GM19351 (cell line): ENCODE measurements around the gene ADRA1B.
A peak's percentile ranks its signal among the peaks of the same experiment; 100 is the strongest.
"Not testable (repeated sequence)": the region's sequence is repeated elsewhere in the genome, so short reads cannot be mapped to it uniquely, and the experiment has no call there.

Experiments
- ATAC-seq: cut with Tn5 transposase; IDR thresholded peaks from one replicate; pipeline ENCODE4 v1.9.1; 2021; ENCODE audit warnings: mild to moderate bottlenecking, moderate library complexity; ENCODE audit not compliant: unreplicated experiment

ADRA1B gene

DNA sequence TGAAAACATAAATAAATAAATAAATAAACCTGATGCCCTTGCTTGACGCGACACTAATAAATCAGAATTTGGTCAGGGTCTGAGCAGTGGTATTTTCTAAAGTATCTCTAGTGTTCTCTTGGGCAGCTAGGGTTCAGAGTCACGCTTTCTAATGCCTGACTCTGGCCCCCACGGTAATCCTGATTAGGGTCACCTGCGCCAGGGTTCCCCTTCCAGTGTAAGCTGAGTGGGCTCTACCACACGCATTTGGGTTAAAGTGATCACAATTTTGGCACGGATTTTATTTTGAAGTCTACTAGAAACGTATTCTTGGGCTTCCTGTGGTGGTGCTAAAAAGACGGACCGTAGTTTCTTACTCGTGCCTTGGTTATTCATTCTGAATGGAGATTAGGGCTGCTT, 93.3 kb downstream of the ADRA1B start:
- ATAC-seq = no peak

DNA sequence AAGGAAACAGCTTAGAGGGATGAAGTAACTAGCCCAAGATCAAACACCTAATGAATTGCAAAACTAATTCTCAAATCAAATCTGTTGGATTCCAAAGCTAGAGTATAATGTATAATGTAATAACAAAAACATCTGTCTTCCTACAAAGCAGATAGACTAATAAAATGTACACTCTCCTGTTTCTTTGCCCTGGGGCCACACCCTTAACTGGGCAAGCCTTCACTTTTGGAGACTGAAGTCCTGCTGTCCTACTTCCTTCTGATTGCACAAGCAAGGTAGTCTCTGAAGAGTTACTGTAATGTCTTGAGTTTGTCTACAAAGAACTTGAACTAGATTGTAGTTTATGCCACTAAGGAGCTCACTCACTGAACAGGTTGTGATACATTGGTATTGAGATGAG, 95.2 kb downstream of the ADRA1B start:
- no peak for ATAC-seq

DNA sequence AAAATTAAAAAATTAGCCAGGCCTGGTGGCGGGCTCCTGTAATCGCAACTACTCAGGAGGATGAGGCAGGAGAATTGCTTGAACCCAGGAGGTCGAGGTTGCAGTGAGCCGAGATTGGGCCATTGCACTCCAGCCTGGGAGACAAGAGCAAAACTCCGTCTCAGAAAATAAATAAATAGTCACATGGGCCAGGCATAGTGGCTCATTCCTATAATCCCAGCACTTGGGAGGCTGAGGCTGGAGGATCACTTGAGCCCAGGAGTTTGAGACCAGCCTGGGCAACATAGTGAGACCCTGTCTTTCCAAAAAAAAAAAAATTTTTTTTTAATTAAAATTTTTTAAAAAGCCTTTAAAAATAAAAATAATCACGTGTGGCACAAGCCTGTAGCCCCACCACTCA, 97.9 kb downstream of the ADRA1B start:
- not testable (repeated sequence) for ATAC-seq

DNA sequence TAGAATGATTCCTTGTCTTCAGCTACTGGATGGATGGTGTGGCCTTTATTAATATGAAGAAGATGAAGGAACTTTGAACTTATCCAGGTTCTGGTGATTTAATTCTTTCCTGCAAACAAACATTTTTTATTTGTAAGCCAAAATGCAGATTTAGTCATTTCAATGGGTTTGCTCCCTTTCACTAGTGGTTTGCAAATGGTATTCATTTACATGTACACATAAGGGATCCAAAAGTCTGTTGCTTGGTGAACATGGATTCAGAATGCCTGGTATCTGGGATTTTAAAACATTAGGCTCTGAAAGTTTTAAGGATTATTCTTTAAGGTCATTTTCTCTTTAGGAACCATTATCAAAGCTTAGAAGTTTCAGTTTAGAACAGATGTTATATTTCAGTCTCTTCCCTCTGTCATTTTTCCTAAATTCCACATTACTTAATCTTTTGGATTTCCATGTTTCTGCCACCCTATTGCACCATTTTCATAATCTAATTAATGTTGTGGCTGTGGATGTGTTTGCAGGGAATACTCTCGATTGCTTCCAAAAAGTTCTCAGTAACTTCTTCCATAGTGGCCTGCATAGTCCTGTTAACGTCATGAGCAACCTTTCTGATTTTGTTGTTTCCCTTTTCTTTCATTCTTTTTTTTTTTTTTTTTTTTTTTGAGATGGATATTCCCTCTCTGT, 102.8 kb downstream of the ADRA1B start:
- ATAC-seq = no peak

DNA sequence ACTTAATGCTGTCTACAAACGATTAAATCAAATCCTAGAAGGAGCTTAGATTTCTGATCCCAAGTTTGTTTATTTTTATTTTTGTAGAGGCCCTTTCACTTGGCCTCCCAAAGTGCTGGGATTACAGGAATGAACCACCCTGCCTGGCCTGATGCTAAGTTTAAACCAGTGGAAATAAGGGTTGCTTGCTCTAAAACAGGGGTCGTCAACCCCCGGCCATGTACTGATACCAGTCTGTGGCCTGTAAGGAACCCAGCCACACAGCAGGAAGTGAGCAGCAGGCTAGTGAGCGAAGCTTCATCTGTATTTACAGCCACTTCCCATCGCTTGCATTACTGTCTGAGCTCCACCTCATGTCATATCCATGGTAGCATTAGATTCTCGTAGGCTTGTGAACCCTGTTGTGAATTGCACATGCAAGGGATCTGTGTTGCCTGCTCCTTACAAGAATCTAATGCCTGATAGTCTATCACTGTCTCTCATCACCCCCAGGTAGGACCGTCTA, 104.0 kb downstream of the ADRA1B start:
- ATAC-seq = no peak

DNA sequence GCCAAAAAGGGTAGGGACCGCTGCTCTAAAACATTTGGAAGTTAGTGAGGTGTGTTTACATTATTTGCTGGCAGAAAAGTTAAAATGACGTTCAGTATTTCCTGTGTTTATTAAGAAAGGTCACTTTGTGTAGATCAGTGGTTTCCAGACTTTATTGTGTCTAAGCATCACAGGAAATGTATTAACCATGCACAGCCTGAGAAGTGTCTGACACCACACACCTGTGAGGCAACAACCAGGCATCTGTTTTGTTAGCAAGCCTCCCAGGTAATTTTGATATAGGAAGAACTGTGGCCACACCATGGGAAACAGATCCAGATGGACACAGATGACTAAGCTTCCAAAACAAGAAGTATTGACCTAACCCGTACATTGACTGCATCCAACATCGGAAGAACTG, 104.7 kb downstream of the ADRA1B start:
- ATAC-seq = no peak

DNA sequence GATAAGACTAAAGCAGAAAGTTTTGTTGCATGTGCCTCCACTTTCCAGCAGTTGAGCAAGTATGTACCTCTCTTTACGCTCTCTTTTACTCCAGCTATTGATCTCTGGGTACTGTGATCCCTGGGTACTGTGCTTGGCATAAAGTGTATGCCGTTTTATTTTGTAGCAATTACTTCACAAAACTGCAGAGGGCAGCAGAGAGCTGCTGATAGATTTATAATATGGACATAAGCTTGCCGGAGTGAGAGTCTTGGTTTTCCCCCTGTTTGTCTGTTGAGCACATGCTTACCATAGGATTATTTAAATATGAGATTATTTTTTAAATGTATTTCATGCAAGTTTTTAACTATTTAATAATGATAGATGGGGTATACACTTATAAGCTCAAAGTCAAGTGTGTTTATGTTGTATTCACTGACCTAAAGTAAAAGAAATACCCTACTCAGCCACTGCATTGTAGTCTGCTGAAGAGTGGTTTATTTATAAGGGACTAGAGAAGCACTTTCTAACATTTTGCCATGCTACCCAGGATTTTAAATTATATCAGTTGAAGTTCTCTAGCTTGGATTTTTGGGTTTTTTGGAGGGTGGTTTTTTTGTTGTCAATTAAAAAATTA, 105.7 kb downstream of the ADRA1B start:
- peak; percentile 96 for ATAC-seq
